ENCODE data around the gene CDK5RAP2.

CDK5RAP2 gene

GRCh38 chr9:120411862-120412424 lies 168.0 kb downstream of the CDK5RAP2 start:
- no peak for DNase-seq

GRCh38 chr9:120410925-120411501 lies 169.0 kb downstream of the CDK5RAP2 start:
- no peaks in the 10 kb centered on the region for H3K27me3 ChIP-seq (ENCODE audit: insufficient read depth, low read length, poor library complexity)
- H3K4me1 ChIP-seq (ENCODE audit: insufficient read depth, low read length), result no peaks in the 10 kb centered on the region
- no peak overlapping the region for H3K4me2 ChIP-seq (ENCODE audit: insufficient read depth, low read length)
- no peak overlapping the region for H3K4me3 ChIP-seq (ENCODE audit: low read depth in 1 of 2, low read length in 2 of 2)
- H3K79me2 ChIP-seq (ENCODE audit: insufficient read depth, low read length), result no peaks in the 10 kb centered on the region
- no peaks in the 10 kb centered on the region for H4K20me1 ChIP-seq (ENCODE audit: insufficient read depth, low read length)
- no peak overlapping the region for H3K27ac ChIP-seq (ENCODE audit: low read length)
- TF ChIP-seq EZH2 (IDR thresholded peaks at IDR 0.05; ENCODE audit: borderline replicate concordance, low read depth, low read length, severe bottlenecking) (no peak), CTCF (IDR thresholded peaks at IDR 0.05; ENCODE audit: borderline replicate concordance, extremely low read depth, low read length, poor library complexity, severe bottlenecking) (no peak)
- H2AFZ ChIP-seq (ENCODE audit: low read depth, low read length), result no peak overlapping the region
- no peak for ATAC-seq (ENCODE audit: insufficient read depth, low read depth)
- H3K36me3 ChIP-seq (ENCODE audit: insufficient read depth, low read length), result peaks cover 92% of the 10 kb centered on the region
- H3K9ac ChIP-seq (ENCODE audit: low read depth, low read length), result no peak overlapping the region
- no peaks in the 10 kb centered on the region for H3K9me3 ChIP-seq (ENCODE audit: insufficient read depth, low read length, severe bottlenecking)
- DNase-seq, result no peak

More at GRCh38 chr9:120411862-120412424, 168.0 kb downstream of the CDK5RAP2 start:
- ATAC-seq (ENCODE audit: insufficient read depth, low read depth), result no peak
- Histone ChIP-seq H3K27ac (ENCODE audit: low read length) (no peak overlapping the region), H3K4me1 (ENCODE audit: insufficient read depth, low read length) (no peaks in the 10 kb centered on the region), H3K9me3 (ENCODE audit: insufficient read depth, low read length, severe bottlenecking) (no peaks in the 10 kb centered on the region), H3K4me2 (ENCODE audit: insufficient read depth, low read length) (no peak overlapping the region), H3K79me2 (ENCODE audit: insufficient read depth, low read length) (no peaks in the 10 kb centered on the region), H3K4me3 (ENCODE audit: low read depth in 1 of 2, low read length in 2 of 2) (no peak overlapping the region), H3K9ac (ENCODE audit: low read depth, low read length) (no peak overlapping the region), H4K20me1 (ENCODE audit: insufficient read depth, low read length) (no peaks in the 10 kb centered on the region), H2AFZ (ENCODE audit: low read depth, low read length) (no peak overlapping the region), H3K36me3 (ENCODE audit: insufficient read depth, low read length) (peaks cover 85% of the 10 kb centered on the region), H3K27me3 (ENCODE audit: insufficient read depth, low read length, poor library complexity) (no peaks in the 10 kb centered on the region)
- TF ChIP-seq CTCF (IDR thresholded peaks at IDR 0.05; ENCODE audit: borderline replicate concordance, extremely low read depth, low read length, poor library complexity, severe bottlenecking) (no peak), EZH2 (IDR thresholded peaks at IDR 0.05; ENCODE audit: borderline replicate concordance, low read depth, low read length, severe bottlenecking) (no peak)

GRCh38 chr9:120408680-120409258 lies 171.2 kb downstream of the CDK5RAP2 start:
- Histone ChIP-seq H3K79me2 (ENCODE audit: insufficient read depth, low read length) (no peaks in the 10 kb centered on the region), H3K27me3 (ENCODE audit: insufficient read depth, low read length, poor library complexity) (no peaks in the 10 kb centered on the region), H4K20me1 (ENCODE audit: insufficient read depth, low read length) (no peaks in the 10 kb centered on the region), H3K9me3 (ENCODE audit: insufficient read depth, low read length, severe bottlenecking) (no peaks in the 10 kb centered on the region), H3K36me3 (ENCODE audit: insufficient read depth, low read length) (peaks cover 96% of the 10 kb centered on the region), H3K4me1 (ENCODE audit: insufficient read depth, low read length) (no peaks in the 10 kb centered on the region), H3K9ac (ENCODE audit: low read depth, low read length) (no peak overlapping the region), H3K27ac (ENCODE audit: low read length) (no peak overlapping the region), H2AFZ (ENCODE audit: low read depth, low read length) (no peak overlapping the region), H3K4me3 (ENCODE audit: low read depth in 1 of 2, low read length in 2 of 2) (no peak overlapping the region), H3K4me2 (ENCODE audit: insufficient read depth, low read length) (no peak overlapping the region)
- ATAC-seq (ENCODE audit: insufficient read depth, low read depth) (no peak), DNase-seq (no peak)
- TF ChIP-seq CTCF (IDR thresholded peaks at IDR 0.05; ENCODE audit: borderline replicate concordance, extremely low read depth, low read length, poor library complexity, severe bottlenecking), result no peak
- TF ChIP-seq EZH2 (IDR thresholded peaks at IDR 0.05; ENCODE audit: borderline replicate concordance, low read depth, low read length, severe bottlenecking), result no peak
